GM19372 (cell line): Measurements from ENCODE around the gene TNFSF18.
"Not testable (repeated sequence)": the region's sequence is repeated elsewhere in the genome, so short reads cannot be mapped to it uniquely, and the experiment has no call there.

Source experiments
- ATAC-seq: cut with Tn5 transposase; IDR thresholded peaks from one replicate; pipeline ENCODE4 v1.9.1; 2021; ENCODE audit warnings: mild to moderate bottlenecking, low read depth, moderate library complexity; ENCODE audit not compliant: unreplicated experiment

TNFSF18 gene, protein sequence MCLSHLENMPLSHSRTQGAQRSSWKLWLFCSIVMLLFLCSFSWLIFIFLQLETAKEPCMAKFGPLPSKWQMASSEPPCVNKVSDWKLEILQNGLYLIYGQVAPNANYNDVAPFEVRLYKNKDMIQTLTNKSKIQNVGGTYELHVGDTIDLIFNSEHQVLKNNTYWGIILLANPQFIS

DNA sequence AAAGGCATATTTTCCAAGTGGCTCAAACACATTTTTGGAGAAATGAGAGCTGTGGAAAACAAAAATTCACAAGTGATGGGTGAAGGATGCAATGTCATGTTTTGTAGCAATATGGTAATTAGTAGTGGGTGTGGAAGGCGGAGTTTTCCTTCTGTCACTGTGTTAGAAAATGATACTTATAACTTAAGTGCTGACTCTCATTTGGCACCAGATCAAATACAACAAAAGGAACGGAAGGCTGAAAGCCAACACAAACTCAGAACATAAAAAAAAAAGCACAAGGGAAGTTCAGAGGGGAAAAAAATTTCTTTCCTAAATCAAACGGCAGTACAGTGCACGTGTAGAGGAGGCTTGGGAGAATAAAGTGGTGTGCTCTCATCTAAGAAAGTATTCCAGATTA, at the start of gene TNFSF18:
TSS of gene TNFSF18 (minus strand) at position 77 of the 400 bp plus-strand sequence. CDS start at position 32, 45 bp downstream.
- ATAC-seq, result no peak

DNA sequence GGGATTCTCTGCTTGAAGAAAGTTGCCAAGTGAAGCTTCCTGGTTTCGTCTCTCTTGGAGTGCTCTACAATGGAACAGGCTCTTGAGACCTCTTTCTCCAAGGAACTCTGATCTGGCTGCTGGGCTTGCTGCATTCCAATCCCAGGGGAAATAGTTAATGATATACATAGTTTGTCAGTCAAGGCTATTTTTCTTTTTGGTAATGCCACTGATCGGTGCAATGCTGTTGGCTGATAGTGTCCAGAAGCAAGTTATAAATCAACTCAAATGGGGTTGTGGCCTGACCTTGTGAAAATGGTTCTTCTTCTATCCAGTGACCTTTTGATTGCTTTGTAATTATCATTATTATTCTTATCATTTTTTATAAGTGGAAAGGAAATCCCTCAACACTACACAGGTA, 48.4 kb upstream of the TNFSF18 start:
- ATAC-seq, result no peak

DNA sequence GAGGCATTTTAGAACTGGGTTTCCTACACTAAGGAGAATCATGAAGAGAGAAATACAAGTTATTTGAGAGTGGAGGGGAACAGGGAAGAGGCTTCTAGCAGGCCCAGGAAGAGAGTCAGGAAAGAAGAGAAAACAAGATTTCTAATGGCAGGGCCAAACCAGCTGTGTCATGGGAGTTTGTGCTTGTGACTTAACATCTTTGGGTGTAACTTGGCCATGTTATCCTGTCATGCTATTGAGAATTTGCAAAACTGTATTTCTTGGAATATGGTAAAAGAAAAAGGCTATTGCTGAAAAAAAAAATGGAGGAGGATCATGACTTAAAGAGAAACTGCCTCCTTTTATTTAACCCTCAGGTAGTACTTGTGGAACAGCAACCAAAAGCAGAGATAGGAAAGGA, 47.4 kb upstream of the TNFSF18 start:
- no peak for ATAC-seq

DNA sequence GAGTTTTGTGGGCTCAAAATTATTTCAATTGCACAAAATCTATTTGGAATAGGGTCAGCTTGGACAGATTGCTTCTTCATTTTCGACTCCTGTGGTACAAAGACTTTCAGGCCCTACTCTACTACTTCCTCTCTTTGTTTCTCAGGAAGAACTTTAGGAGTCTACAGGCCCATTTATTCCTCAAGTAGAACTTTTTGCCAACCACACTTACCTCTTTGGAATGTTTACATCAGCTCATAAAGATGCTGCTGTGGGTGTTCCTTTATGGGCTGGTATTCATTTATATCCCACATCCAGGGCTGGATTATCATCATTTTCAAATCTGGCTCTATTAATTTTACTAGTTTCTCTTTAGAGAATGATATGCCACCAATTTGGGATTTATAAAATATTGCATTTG, 46.3 kb upstream of the TNFSF18 start:
- ATAC-seq, result no peak

DNA sequence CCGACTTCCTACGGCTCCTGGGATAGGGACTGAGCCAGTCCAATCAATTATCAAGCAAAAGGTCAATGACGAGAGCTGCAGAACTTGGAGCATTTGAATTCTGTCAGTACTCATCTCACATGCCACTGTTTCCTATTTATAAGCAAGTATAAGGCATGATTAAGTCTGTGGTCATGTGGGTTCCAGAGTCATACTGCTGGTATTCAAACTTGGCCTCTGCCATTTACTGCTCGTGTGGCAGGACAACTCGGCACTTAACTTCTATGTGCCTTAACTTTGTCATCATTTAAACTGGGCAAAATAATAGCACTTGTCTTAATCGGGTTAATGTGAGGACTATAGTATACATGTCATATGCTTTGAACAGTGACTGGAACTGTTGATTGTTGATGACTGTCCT, 44.9 kb upstream of the TNFSF18 start:
- no peak for ATAC-seq

DNA sequence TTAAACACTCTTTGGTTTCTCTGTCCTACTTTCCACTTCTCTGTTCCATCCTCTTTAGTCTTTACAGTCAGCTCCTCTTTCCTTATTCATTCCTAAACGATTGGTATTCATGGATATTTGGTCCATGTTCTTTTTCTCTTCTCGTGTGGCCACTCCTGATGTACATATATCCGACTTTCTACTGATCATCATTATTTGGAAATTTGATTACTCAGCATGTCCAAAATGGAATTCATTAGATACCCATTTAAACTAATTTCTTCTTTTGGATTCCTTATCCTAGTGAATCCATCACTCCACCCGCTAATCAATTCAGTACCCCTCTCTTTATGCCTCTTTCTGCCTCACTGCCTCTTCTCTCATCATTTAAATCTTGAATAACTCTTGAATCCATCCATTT, 43.8 kb upstream of the TNFSF18 start:
- ATAC-seq, result no peak

DNA sequence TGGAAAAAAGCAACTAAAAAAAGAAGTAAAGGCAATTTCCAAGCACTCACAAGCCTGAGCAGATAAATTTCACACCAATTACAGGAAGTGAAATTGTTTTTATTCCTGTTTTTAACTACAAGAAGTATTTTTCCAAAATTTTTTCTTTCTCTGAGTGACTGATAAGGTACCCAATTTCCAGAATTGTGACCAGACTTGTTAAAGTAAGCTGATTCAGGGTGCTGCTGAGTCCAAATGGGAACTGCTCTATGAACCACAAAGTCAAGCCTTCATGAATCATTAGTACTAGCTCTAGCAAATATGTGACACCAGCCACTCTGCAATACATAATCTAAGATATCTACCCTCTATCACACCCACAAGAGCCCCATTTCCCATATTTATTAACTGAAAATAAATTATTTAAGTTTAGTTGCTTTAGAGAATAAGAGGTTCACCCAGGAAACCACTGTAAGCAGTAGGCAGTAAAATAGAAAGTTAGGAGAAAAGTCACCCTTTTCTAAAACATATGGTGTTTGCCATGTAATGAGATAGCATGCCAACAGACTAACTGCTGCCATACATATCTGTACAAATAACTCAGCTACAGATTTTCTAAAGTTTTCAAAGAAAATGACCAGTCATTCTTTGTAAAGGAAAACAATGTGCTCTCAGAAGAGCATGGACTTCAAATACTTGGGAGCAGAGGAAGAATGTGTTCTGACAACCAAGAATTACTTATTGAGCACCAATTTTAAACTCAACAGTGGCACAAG, 43.1 kb upstream of the TNFSF18 start:
- no peak for ATAC-seq

DNA sequence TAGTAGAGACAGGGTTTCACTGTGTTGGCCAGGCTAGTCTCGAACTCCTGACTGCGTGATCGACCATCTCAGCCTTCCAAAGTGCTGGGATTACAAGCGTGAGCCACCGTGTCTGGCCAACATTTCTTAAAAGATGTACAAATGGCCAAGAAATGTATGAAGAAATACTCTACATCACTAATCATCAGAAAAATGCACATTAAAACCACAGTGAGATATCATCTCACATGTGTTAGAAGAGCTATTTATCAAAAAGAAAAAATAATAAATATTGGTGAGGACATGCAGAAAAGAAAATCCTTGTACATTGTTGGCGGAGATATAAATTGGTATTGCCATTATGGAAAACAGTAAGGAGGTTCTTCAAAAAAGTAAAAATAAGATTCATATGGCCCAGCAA, 33.6 kb upstream of the TNFSF18 start:
- no peak for ATAC-seq

DNA sequence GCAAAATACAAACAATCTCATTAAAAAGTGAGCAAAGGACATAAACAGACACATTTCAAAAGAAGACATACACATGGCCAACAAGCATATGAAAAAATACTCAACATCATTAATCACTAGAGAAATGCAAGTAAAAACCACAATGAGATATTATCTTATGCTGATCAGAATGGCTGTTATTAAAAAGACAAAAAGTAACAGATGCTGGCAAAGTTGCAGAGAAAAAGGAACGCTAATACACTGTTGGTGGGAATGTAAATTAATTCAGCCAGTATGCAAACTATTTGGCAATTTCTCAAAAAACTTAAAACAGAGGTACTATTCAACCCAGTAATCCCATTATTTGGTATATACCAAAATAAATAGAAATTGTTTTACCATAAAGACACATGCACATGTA, 32.2 kb upstream of the TNFSF18 start:
- ATAC-seq, result no peak

DNA sequence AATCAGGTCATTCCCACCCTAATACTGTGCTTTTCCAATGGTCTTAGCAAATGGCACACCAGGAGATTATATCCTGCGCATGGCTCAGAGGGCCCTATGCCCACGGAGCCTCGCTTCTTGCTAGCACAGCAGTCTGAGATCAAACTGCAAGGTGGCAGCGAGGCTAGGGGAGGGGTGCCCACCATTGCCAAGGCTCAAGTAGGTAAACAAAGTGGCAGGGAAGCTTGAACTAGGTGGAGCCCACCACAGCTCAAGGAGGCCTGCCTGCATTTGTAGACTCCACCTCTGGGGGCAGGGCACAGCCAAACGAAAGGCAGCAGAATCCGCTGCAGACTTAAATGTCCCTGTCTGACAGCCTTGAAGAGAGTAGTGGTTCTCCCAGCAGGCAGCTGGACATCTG, 23.5 kb upstream of the TNFSF18 start:
- not testable (repeated sequence) for ATAC-seq

DNA sequence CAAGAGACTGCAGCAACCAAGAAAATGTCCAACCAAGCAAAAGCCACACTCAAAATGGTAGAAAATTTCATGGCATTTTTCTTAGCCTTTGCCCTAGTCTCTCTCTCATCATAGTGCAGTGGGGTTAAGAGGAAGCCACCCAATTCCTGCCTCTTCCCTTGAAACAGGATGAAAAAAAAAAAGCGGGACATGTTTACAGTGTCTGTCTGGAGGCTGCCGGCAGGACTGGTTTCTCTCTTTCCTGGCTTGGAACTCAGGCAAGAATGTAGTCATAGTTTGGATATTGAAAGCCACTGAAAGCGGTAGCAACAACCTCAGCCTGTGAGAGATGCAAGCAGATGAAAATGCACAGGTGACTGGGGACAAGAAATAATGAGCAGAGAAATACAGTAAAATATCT, 13.3 kb upstream of the TNFSF18 start:
- ATAC-seq, result no peak

DNA sequence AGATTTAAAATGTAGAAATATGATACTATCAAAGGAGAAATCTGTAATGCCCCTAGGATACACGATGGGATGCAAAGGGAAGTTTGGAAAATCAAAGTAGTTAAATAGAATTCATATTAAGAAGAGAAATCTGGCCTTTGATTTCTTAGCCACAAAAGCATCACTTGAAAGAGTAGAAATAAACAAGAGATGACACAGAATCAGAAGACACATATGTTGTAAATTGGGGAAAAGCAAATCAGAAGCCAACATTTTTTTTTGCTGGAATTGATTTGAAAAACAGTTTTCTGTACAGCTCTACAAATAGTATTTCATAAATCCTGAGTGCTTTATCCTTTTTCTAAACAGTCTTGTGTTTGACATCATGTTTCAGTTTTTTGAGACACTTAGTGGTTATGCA, 12.4 kb upstream of the TNFSF18 start:
- no peak for ATAC-seq

DNA sequence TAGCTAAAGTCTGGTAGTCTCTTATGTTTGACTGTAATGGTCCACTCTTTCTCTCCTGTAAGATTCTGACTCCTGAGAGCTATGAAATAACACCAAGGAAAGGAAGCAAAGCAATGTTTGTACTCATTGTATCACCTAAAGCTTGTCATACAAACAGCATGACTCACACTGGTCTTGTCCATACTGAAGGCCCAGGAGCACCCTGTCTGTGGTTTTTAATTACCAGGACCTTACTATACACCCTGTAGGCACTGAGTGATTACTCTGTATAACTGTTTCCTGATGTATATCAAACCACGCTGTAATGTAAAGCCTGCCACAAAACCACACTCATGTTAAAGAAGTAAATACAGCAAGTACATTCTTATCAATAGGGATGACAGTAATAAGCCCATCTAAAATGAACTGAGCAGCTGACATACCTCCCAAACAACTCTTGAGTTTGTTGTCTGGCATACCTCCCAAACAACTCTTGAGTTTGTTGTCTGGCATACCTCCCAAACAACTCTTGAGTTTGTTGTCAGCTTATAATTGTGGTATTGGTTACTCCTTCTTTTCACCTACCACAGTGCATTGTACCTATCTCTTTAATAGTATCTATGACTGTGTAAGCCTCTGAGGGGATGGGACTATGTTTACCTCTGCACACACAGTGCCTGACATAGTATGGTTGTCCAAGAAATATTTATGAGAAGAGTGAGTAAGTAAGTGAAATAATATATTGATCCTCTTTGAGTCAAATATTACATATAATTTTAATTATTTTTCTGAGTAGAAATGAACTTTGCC, 11.6 kb upstream of the TNFSF18 start:
- no peak for ATAC-seq

DNA sequence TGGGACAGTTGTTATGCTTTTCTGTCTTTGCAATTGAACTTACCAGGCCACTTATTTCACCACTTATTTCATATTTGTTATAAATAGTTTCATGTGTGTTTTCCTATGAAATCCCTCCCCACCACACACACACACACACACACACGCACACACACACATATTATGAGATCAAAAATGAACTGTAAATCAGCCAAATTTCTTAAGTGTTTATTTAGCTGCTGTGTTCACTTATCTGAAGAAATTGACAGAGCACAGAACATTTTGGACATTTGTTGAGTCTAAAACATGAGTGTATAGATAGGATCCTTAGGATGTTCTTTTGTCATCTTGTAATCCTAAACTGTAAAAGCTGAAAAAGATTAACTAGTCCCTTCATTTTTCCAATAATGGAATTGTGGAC, 7.8 kb upstream of the TNFSF18 start:
- ATAC-seq, result no peak

DNA sequence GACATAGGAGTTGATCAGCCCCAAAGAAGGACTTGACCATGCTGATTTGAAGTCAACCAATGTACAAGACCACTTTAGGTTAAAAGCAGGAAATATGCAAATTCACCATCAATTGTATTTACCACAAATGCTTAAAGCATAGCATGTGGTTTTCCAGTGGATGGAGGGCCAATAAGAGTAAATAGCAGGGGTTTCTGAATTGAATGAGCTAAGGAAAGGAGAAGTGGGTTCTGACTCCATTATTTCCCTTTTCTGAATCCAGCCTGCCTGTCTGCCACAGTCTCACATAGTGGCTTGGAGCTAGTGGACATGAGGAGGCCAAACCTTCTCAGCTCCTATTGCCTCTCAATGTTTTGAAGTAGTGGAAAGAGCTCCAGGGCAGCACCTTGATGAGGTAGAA, 7.2 kb upstream of the TNFSF18 start:
- no peak for ATAC-seq

DNA sequence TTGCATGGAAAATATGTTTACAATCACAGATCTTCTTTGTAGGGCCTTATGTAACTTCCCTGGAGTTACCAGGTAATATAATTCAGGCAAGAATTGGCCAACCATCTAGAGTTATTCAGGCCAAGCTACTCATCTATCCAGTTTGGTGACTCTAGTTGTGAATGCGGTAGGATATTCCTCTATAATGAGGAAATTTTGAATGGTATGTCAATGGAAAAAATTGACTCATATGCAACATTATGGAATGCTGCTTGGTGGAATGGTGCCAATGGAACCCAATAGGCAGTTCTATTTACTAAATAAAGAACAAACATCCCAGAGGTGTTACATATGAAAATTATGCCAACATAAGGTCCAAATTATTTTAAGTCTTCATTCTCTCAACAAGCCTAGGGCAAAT, 5.6 kb upstream of the TNFSF18 start:
- ATAC-seq, result no peak

DNA sequence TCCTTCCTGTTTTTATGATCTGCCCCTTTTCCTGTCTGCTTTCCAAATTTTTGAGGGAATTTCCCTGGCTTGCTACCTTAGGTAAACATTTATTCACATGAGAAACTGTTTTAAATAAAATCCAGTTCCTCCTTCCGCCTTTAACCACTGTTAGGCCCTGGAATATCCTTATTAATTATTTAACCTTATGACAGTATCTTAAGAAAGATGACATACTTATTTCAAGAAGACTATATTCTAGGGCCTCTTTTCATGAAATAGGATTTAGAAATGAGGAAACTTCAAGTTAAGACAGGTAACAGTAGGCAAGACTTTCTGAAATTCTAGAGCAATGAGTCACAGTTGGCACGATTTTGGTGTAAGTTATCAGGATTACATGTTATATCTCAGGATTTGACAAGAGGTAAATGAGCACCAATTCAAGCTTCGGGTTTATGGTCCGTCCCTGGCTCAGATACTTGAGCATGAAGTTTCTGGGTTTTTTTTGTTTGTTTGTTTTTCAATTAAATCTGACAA, 2.0 kb upstream of the TNFSF18 start:
- no peak for ATAC-seq

DNA sequence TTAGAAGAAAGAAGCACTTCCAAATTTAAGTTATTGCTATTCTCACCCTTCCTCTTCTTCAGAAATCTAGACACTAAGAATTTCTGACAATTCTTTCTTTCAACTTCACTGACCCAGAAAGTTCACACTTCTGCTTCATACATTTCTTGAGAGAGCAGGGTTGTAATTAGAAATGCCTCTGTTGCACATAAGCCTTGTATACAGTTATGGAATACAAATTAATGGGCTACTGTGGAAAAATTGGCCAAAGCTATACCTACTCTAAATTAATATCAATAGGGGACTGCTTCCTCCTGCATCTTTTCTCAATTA, 1.5 kb downstream of the TNFSF18 start:
- ATAC-seq, result no peak

DNA sequence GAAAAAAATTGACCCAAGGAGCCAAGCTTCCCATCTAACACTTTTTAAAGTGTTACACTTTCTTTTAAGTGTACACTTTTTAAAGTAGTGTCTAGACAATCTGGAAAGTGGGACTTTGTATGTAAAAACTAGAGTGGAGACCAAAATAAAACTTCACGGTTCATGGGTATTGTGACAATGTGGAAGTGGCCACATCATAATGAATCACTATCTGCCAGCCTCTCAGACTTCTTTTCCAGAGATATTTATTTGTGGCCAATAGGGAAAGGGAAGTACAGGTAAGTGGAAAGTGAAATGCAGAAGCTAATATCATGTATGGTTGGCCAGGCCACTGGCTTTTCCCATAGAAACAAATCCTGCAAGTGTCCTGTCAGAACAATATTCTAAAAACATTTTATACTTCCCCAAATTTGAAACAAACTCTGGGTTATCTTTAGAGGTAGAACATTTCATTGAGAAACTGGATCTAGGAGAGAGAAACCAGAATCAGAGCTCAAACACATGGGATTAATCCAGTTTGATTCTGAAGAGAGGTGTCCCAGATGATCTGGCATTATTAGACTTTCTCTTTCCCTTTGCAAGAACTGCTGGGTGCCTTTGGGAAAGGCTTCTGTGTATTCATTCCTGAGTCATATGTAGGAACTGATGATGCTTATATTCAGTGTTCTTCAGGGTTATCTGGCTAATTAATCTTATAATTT, 2.0 kb downstream of the TNFSF18 start:
- ATAC-seq, result no peak

DNA sequence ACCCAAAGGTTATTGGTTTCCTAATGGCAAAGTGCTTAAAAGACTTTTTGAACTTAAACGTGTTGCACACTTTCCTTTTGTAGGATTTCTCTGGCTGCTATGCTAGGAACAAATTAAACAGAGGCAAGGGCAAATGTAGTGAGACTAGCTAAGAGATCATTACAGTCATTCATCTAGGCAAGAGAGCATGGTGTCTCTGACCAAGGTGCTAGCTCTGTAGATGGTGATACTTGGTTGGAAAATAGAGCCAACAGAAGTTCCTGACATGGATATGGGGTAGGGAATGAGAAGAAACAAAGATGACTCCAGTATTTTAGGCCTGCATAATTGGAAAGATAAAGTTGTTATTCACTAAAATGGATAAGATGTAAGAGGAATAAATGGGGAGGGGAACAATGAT, 6.1 kb downstream of the TNFSF18 start:
- no peak for ATAC-seq

DNA sequence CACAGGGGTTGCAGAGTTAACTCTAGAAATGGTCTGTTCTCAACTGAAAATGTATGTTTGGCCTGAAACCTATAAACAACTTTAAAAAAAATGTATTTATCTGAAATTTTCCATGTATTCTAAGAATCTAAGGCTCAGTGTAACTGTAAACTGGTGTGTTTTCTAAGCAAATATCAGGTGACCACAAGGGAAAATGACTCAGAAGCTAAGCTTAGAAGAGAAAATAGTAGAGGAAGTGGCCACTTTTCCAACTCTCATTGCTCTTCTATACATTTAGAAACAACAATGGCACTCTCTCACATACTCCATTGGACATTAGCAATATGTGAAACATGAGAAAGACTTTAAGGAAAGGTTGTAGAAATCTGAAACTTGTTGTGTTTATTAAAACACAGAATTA, 7.5 kb downstream of the TNFSF18 start:
- ATAC-seq, result no peak
